ENCODE results near the gene HDAC3. TPM values are rescaled to one million over a fixed set of nuclear protein-coding genes. Genes with fewer than 3 reads are reported as not detected.

The HDAC3 gene
- total and polyA plus RNA-seq, 12 donors = 53.1 to 101 (median 80.5) TPM

DNA sequence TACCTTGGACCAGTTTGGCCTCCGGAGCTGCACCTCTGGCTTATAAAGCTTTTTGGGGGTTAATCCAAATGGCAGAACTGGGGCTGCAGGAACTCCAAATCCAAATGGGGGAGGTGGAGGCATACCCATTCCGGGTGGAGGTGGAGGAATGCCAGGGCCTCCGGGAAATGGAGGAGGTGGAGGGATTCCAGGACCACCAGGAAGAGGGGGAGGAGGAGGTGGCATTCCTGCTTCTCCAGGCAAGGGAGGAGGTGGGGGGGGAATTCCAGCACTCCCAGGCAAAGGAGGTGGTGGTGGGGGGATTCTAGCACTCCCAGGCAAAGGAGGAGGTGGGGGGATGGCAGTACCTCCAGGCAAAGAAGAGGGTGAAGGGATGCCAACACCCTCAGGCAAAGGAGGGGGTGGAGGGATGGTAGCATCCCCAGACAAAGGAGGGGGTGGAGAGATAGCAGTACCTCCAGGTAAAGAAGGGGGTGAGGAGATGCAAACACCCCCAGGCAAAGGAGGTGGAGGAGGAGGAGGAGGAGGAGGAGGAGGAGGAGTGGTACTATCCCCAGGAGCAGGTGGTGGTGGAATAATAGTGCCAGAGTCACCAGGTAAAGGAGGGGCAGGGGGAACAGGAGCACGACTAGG lies 63.0 kb downstream of the HDAC3 start:
- no peaks in the 10 kb centered on the region for H3K9me3 ChIP-seq (replicated peaks in 1 of 3)

More for the DNA sequence above, 63.0 kb downstream of the HDAC3 start:
- no peak for DNase-seq
- Histone ChIP-seq H3K27ac (no peak overlapping the region), H3K36me3 (replicated peaks in 1 of 2) (peaks cover 0 to 66% of the 10 kb centered on the region in 2 donors), H3K4me3 (no peak overlapping the region), H3K27me3 (no peaks in the 10 kb centered on the region), H3K4me1 (replicated peaks in 1 of 2) (peaks cover 0 to 5% of the 10 kb centered on the region in 2 donors)
- intact Hi-C loops (cut with DNase I) = no loop called here
- WGBS, 4 donors = 83 to 89% (median 87%) methylated on average over 4 of the region's 4 CpGs
- TF ChIP-seq POLR2A (IDR thresholded peaks at IDR 0.05) = no peak
- TF ChIP-seq, protein P1, sequence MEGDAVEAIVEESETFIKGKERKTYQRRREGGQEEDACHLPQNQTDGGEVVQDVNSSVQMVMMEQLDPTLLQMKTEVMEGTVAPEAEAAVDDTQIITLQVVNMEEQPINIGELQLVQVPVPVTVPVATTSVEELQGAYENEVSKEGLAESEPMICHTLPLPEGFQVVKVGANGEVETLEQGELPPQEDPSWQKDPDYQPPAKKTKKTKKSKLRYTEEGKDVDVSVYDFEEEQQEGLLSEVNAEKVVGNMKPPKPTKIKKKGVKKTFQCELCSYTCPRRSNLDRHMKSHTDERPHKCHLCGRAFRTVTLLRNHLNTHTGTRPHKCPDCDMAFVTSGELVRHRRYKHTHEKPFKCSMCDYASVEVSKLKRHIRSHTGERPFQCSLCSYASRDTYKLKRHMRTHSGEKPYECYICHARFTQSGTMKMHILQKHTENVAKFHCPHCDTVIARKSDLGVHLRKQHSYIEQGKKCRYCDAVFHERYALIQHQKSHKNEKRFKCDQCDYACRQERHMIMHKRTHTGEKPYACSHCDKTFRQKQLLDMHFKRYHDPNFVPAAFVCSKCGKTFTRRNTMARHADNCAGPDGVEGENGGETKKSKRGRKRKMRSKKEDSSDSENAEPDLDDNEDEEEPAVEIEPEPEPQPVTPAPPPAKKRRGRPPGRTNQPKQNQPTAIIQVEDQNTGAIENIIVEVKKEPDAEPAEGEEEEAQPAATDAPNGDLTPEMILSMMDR (IDR thresholded peaks at IDR 0.05) = no peak

Small RNAs within 50 kb of the gene (small RNA-seq; reads per million reads assigned to genes)
- 0 reads per million in 2 donors for gene RPS27AP10

Other genes with a start within 250 kb of the HDAC3 start
- 1 to 10 TPM; 3.3 to 9.1 (median 4.8) TPM for gene PCDHGB4, start 249.2 kb downstream of the HDAC3 start, total RNA-seq
- 1 to 10 TPM in 1 of 3 donors, under 1 TPM in 2; 0.27 to 2.2 (median 0.72) TPM for gene PCDHGB4, start 249.2 kb downstream of the HDAC3 start, polyA plus RNA-seq
- 1 to 10 TPM in 4 of 9 donors, under 1 TPM in 5; 0.06 to 4.0 (median 0.94) TPM for gene PCDHGA8, start 244.2 kb downstream of the HDAC3 start, total RNA-seq
- under 1 TPM; 0.15 to 0.48 (median 0.17) TPM for gene PCDHGA8, start 244.2 kb downstream of the HDAC3 start, polyA plus RNA-seq
- 10 to 100 TPM in 5 of 9 donors, 1 to 10 TPM in 4; 5.2 to 15.3 (median 11.7) TPM for gene PCDHGB5, start 238.9 kb downstream of the HDAC3 start, total RNA-seq
- 1 to 10 TPM in 2 of 3 donors, under 1 TPM in 1; 0.40 to 4.5 (median 1.2) TPM for gene PCDHGB5, start 238.9 kb downstream of the HDAC3 start, polyA plus RNA-seq
- gene PCDHGA9, start 234.1 kb downstream of the HDAC3 start, total RNA-seq = 1 to 10 TPM; 1.5 to 8.6 (median 5.7) TPM
- gene PCDHGA9, start 234.1 kb downstream of the HDAC3 start, polyA plus RNA-seq = 1 to 10 TPM in 2 of 3 donors, under 1 TPM in 1; 0.17 to 2.9 (median 1.3) TPM
- gene PCDHGB6, start 228.8 kb downstream of the HDAC3 start, total RNA-seq = 10 to 100 TPM in 5 of 9 donors, 1 to 10 TPM in 4; 2.9 to 15.9 (median 11.5) TPM
- 1 to 10 TPM in 2 of 3 donors, under 1 TPM in 1; 0.61 to 7.2 (median 1.5) TPM for gene PCDHGB6, start 228.8 kb downstream of the HDAC3 start, polyA plus RNA-seq
- 1 to 10 TPM; 4.5 to 9.7 (median 7.7) TPM for gene PCDHGA10, start 223.9 kb downstream of the HDAC3 start, total RNA-seq
- gene PCDHGA10, start 223.9 kb downstream of the HDAC3 start, polyA plus RNA-seq = 1 to 10 TPM in 2 of 3 donors, under 1 TPM in 1; 0.64 to 2.2 (median 1.5) TPM
- 10 to 100 TPM in 8 of 9 donors, 1 to 10 TPM in 1; 3.9 to 28.1 (median 17.9) TPM for gene PCDHGB7, start 219.2 kb downstream of the HDAC3 start, total RNA-seq
- gene PCDHGB7, start 219.2 kb downstream of the HDAC3 start, polyA plus RNA-seq = 1 to 10 TPM in 2 of 3 donors, under 1 TPM in 1; 0.88 to 8.2 (median 2.7) TPM
- gene PCDHGA11, start 215.8 kb downstream of the HDAC3 start, total RNA-seq = 1 to 10 TPM; 1.6 to 4.9 (median 3.2) TPM
- gene PCDHGA11, start 215.8 kb downstream of the HDAC3 start, polyA plus RNA-seq = 1 to 10 TPM in 2 of 3 donors, under 1 TPM in 1; 0.44 to 2.0 (median 1.4) TPM
- gene PCDHGA12, start 206.3 kb downstream of the HDAC3 start, total RNA-seq = 10 to 100 TPM in 8 of 9 donors, 1 to 10 TPM in 1; 2.5 to 29.1 (median 13.9) TPM
- 1 to 10 TPM in 2 of 3 donors, under 1 TPM in 1; 0.34 to 5.6 (median 3.8) TPM for gene PCDHGA12, start 206.3 kb downstream of the HDAC3 start, polyA plus RNA-seq
- gene PCDHGC3, start 160.9 kb downstream of the HDAC3 start, total RNA-seq = 100 to 1,000 TPM in 1 of 9 donors, 10 to 100 TPM in 7, 1 to 10 TPM in 1; 8.7 to 103 (median 76.5) TPM
- gene PCDHGC3, start 160.9 kb downstream of the HDAC3 start, polyA plus RNA-seq = 100 to 1,000 TPM in 1 of 3 donors, 10 to 100 TPM in 2; 70.4 to 112 (median 90.9) TPM
- gene PCDHGC4, start 151.8 kb downstream of the HDAC3 start, total RNA-seq = 1 to 10 TPM in 8 of 9 donors, under 1 TPM in 1; 0.30 to 6.1 (median 1.8) TPM
- 1 to 10 TPM in 1 of 3 donors, under 1 TPM in 2; 0.03 to 1.0 (median 0.53) TPM for gene PCDHGC4, start 151.8 kb downstream of the HDAC3 start, polyA plus RNA-seq
- 1 to 10 TPM in 7 of 9 donors, under 1 TPM in 2; 0.61 to 5.2 (median 3.0) TPM for gene PCDHGC5, start 147.8 kb downstream of the HDAC3 start, total RNA-seq
- 1 to 10 TPM in 1 of 3 donors, under 1 TPM in 2; 0.10 to 1.1 (median 0.33) TPM for gene PCDHGC5, start 147.8 kb downstream of the HDAC3 start, polyA plus RNA-seq
- gene DIAPH1, start 17.8 kb downstream of the HDAC3 start, total RNA-seq = 10 to 100 TPM; 17.8 to 91.2 (median 54.0) TPM
- 10 to 100 TPM; 30.4 to 35.3 (median 35.0) TPM for gene DIAPH1, start 17.8 kb downstream of the HDAC3 start, polyA plus RNA-seq
- 10 to 100 TPM in 2 of 9 donors, 1 to 10 TPM in 7; 4.8 to 13.2 (median 6.2) TPM for gene RELL2, start 148 bp upstream of the HDAC3 start, total RNA-seq
- 10 to 100 TPM in 2 of 3 donors, 1 to 10 TPM in 1; 2.3 to 37.6 (median 17.4) TPM for gene RELL2, start 148 bp upstream of the HDAC3 start, polyA plus RNA-seq
- 10 to 100 TPM in 7 of 9 donors, 1 to 10 TPM in 2; 5.0 to 29.1 (median 16.4) TPM for gene FCHSD1, start 14.6 kb upstream of the HDAC3 start, total RNA-seq
- gene FCHSD1, start 14.6 kb upstream of the HDAC3 start, polyA plus RNA-seq = 10 to 100 TPM in 2 of 3 donors, 1 to 10 TPM in 1; 3.7 to 53.9 (median 23.6) TPM
- 10 to 100 TPM in 5 of 9 donors, 1 to 10 TPM in 4; 3.0 to 16.1 (median 10.1) TPM for gene ARAP3, start 45.4 kb upstream of the HDAC3 start, total RNA-seq
- 10 to 100 TPM in 2 of 3 donors, 1 to 10 TPM in 1; 4.4 to 38.6 (median 21.7) TPM for gene ARAP3, start 45.4 kb upstream of the HDAC3 start, polyA plus RNA-seq
- 10 to 100 TPM in 4 of 9 donors, 1 to 10 TPM in 5; 3.7 to 16.8 (median 8.9) TPM for gene PCDH1, start 241.6 kb upstream of the HDAC3 start, total RNA-seq
- gene PCDH1, start 241.6 kb upstream of the HDAC3 start, polyA plus RNA-seq = 1 to 10 TPM; 4.6 to 6.1 (median 5.5) TPM